Astrocyte (in vitro differentiated cells and primary cell): ENCODE data around the gene MOV10L1.

ENCODE experiments used
- CTCF ChIP-seq: IDR thresholded peaks from 2 replicates; pipeline ENCODE4 v1.5.1; 2011; ENCODE audit warnings: low read depth, mild to moderate bottlenecking, inconsistent platforms, low read length, moderate library complexity; ENCODE audit not compliant: insufficient read depth
- EZH2 ChIP-seq: IDR thresholded peaks from 2 replicates; pipeline ENCODE4 v1.6.1; 2012; ENCODE audit warnings: mild to moderate bottlenecking, low read length, inconsistent platforms; ENCODE audit not compliant: insufficient read depth

GRCh38 chr22:50076646-50077535 is 12.9 kb upstream of the MOV10L1 start:
- TF ChIP-seq CTCF (no peak), EZH2 (no peak)
